ENCODE results near the gene ZNF8.
"Not testable (repeated sequence)": the region's sequence is repeated elsewhere in the genome, so short reads cannot be mapped to it uniquely, and the experiment has no call there.

ZNF8 gene

GRCh38 chr19:58345558-58345957 is 66.8 kb downstream of the ZNF8 start:
- no peak for DNase-seq
- H3K4me1 ChIP-seq (ENCODE audit: control extremely low read depth in 1 of 4, control insufficient read depth in 4 of 4, insufficient read depth in 4 of 4, low read length in 3 of 4) = peaks cover 4 to 21% (median 19%) of the 10 kb centered on the region in 4 experiments
- no peaks in the 10 kb centered on the region for H3K9me3 ChIP-seq (ENCODE audit: control extremely low read depth in 1 of 5, control insufficient read depth in 4 of 5, insufficient read depth in 2 of 5, low read depth in 1 of 5, low read length in 4 of 5)
- POLR2A ChIA-PET = no interaction called here
- CTCF ChIA-PET = interaction anchor here (1.1 to 1.6 kb wide), 2 partner anchors 15 to 17 kb away, joined by 3 read pairs; partner anchors contain the start of gene ZNF497
- H3K27ac ChIP-seq (ENCODE audit: insufficient read depth in 1 of 2, low read depth in 1 of 2, low read length in 2 of 2, poor library complexity in 1 of 2, severe bottlenecking in 2 of 2) = no peak overlapping the region
- no peak overlapping the region for H3K4me3 ChIP-seq (ENCODE audit: control insufficient read depth in 1 of 7, extremely low read depth in 1 of 7, insufficient read depth in 4 of 7, low read depth in 2 of 7, low read length in 6 of 7)
- H3K27me3 ChIP-seq (replicated peaks in 2 of 5; ENCODE audit: control insufficient read depth in 4 of 5, insufficient read depth in 5 of 5, low read length in 4 of 5) = no peaks in the 10 kb centered on the region
- 100% methylated on average over 2 of the region's 5 CpGs for WGBS (ENCODE audit: insufficient coverage)
- H3K36me3 ChIP-seq (ENCODE audit: control insufficient read depth in 4 of 4, insufficient read depth in 4 of 4, low read length in 3 of 4) = peaks cover 2 to 12% (median 5%) of the 10 kb centered on the region in 4 experiments

GRCh38 chr19:58346961-58347929 is 68.5 kb downstream of the ZNF8 start:
- WGBS (ENCODE audit: insufficient coverage) = under 1% methylated on average over 58 of the region's 82 CpGs
- POLR2A ChIA-PET = interaction anchor here (1.1 to 1.8 kb wide), 6 partner anchors 9 to 42 kb away, joined by 3 to 9 read pairs (median 4); partner anchors contain the start of genes ZNF497 and ZSCAN22
- H3K36me3 ChIP-seq (ENCODE audit: control insufficient read depth in 4 of 4, insufficient read depth in 4 of 4, low read length in 3 of 4) = peaks cover 0 to 11% (median 0%) of the 10 kb centered on the region in 4 experiments
- CTCF ChIA-PET = interaction anchor here (0.7 to 2.2 kb wide), 4 partner anchors 9 to 17 kb away, joined by 3 to 8 read pairs (median 4); no protein-coding TSS in a partner anchor
- H3K4me1 ChIP-seq (ENCODE audit: control extremely low read depth in 1 of 4, control insufficient read depth in 4 of 4, insufficient read depth in 4 of 4, low read length in 3 of 4) = peaks cover 4 to 21% (median 19%) of the 10 kb centered on the region in 4 experiments
- H3K9me3 ChIP-seq (ENCODE audit: control extremely low read depth in 1 of 5, control insufficient read depth in 4 of 5, insufficient read depth in 2 of 5, low read depth in 1 of 5, low read length in 4 of 5) = no peaks in the 10 kb centered on the region
- DNase-seq = peak; percentile 59 to 83 (median 73)
- H3K27me3 ChIP-seq (replicated peaks in 2 of 5; ENCODE audit: control insufficient read depth in 4 of 5, insufficient read depth in 5 of 5, low read length in 4 of 5) = no peaks in the 10 kb centered on the region
- peak overlapping the region; percentile 34 to 88 (median 71) for H3K4me3 ChIP-seq (ENCODE audit: control insufficient read depth in 1 of 7, extremely low read depth in 1 of 7, insufficient read depth in 4 of 7, low read depth in 2 of 7, low read length in 6 of 7)
- H3K27ac ChIP-seq (ENCODE audit: insufficient read depth in 1 of 2, low read depth in 1 of 2, low read length in 2 of 2, poor library complexity in 1 of 2, severe bottlenecking in 2 of 2) = peak overlapping the region; percentile 32 to 50

GRCh38 chr19:58348080-58348479 is 69.3 kb downstream of the ZNF8 start:
- H3K9me3 ChIP-seq (ENCODE audit: control extremely low read depth in 1 of 5, control insufficient read depth in 4 of 5, insufficient read depth in 2 of 5, low read depth in 1 of 5, low read length in 4 of 5); DNase-seq; H3K27ac ChIP-seq (ENCODE audit: insufficient read depth in 1 of 2, low read depth in 1 of 2, low read length in 2 of 2, poor library complexity in 1 of 2, severe bottlenecking in 2 of 2); H3K27me3 ChIP-seq (replicated peaks in 2 of 5; ENCODE audit: control insufficient read depth in 4 of 5, insufficient read depth in 5 of 5, low read length in 4 of 5): not testable (repeated sequence)
- CTCF ChIA-PET = interaction anchor here (2.2 kb wide), 1 partner anchor 8 kb away, joined by 5 read pairs; no protein-coding TSS in a partner anchor
- 33% methylated on average over 8 of the region's 12 CpGs for WGBS (ENCODE audit: insufficient coverage)
- POLR2A ChIA-PET = interaction anchor here (1.4 to 1.8 kb wide), 3 partner anchors 14 to 42 kb away, joined by 3 to 9 read pairs (median 6); partner anchors contain the start of gene ZNF497
- Histone ChIP-seq H3K36me3 (ENCODE audit: control insufficient read depth in 4 of 4, insufficient read depth in 4 of 4, low read length in 3 of 4) (peaks cover 0 to 11% (median 0%) of the 10 kb centered on the region in 4 experiments), H3K4me1 (ENCODE audit: control extremely low read depth in 1 of 4, control insufficient read depth in 4 of 4, insufficient read depth in 4 of 4, low read length in 3 of 4) (peaks cover 4 to 21% (median 19%) of the 10 kb centered on the region in 4 experiments), H3K4me3 (ENCODE audit: control insufficient read depth in 1 of 7, extremely low read depth in 1 of 7, insufficient read depth in 4 of 7, low read depth in 2 of 7, low read length in 6 of 7) (peak overlapping the region in 6 of 7 experiments; percentile 64 to 88 (median 75))

- POLR2A ChIA-PET = no interaction called here
Measured at GRCh38 chr19:58349590-58349989, 70.8 kb downstream of the ZNF8 start.

DNA sequence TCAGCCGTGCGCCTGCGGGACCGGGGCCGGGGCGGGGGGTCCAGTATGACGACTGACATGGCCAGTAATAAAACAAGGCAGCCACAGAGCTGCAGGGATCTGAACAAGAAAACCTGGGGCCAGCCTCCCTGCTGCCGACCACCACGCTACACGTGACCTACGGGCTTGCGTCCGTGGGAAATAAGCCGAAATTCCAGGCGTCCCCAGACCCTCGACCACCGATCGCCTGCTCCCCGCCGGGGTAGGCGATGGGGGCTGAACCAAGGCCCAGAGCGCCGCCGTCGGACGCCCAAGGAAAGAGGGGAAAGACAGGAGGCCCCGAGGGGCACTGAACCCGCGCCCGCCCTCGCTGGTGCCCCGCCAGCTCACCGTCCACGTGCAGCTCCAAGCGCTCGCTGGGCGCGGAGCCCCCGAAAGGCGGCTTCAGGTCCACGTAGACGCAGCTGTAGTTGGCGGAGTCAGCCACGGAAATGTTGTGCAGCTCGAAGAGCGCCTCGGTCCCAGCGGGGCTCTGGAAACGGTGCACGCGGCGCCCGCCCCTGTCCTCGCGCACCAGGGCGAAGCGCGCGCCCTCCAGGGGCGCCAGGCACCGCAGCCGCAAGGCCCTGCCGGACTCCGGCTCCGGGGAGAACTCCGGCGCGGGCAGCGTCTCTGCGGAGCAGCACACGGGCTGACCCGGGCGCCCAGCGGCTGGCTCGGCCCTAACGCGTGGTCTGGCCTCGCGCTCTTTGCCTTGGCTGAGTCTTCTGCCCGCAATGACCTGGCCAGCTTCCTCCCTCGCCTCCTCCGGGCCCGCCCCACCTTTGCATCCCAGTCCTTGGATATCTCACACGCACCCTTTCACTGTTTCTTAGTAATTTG is 71.5 kb downstream of the ZNF8 start:
- Histone ChIP-seq H3K27me3 (replicated peaks in 2 of 5; ENCODE audit: control insufficient read depth in 4 of 5, insufficient read depth in 5 of 5, low read length in 4 of 5) (no peaks in the 10 kb centered on the region), H3K27ac (ENCODE audit: insufficient read depth in 1 of 2, low read depth in 1 of 2, low read length in 2 of 2, poor library complexity in 1 of 2, severe bottlenecking in 2 of 2) (no peak overlapping the region), H3K4me3 (ENCODE audit: control insufficient read depth in 1 of 7, extremely low read depth in 1 of 7, insufficient read depth in 4 of 7, low read depth in 2 of 7, low read length in 6 of 7) (peak overlapping the region in 1 of 7 experiments; percentile 4), H3K36me3 (ENCODE audit: control insufficient read depth in 4 of 4, insufficient read depth in 4 of 4, low read length in 3 of 4) (peaks cover 0 to 13% (median 2%) of the 10 kb centered on the region in 4 experiments), H3K9me3 (ENCODE audit: control extremely low read depth in 1 of 5, control insufficient read depth in 4 of 5, insufficient read depth in 2 of 5, low read depth in 1 of 5, low read length in 4 of 5) (no peaks in the 10 kb centered on the region), H3K4me1 (ENCODE audit: control extremely low read depth in 1 of 4, control insufficient read depth in 4 of 4, insufficient read depth in 4 of 4, low read length in 3 of 4) (peaks cover 4 to 21% (median 19%) of the 10 kb centered on the region in 4 experiments)
- ChIA-PET POLR2A (no interaction called here), CTCF (interaction anchor here (1.4 kb wide), 1 partner anchor 26 kb away, joined by 3 read pairs; no protein-coding TSS in a partner anchor)
- 81% methylated on average over 82 of the region's 84 CpGs for WGBS (ENCODE audit: insufficient coverage)
- DNase-seq = no peak

More at GRCh38 chr19:58349590-58349989, 70.8 kb downstream of the ZNF8 start:
- no peak overlapping the region for H3K4me3 ChIP-seq (ENCODE audit: control insufficient read depth in 1 of 7, extremely low read depth in 1 of 7, insufficient read depth in 4 of 7, low read depth in 2 of 7, low read length in 6 of 7)
- H3K27ac ChIP-seq (ENCODE audit: insufficient read depth in 1 of 2, low read depth in 1 of 2, low read length in 2 of 2, poor library complexity in 1 of 2, severe bottlenecking in 2 of 2) = no peak overlapping the region
- H3K27me3 ChIP-seq (replicated peaks in 2 of 5; ENCODE audit: control insufficient read depth in 4 of 5, insufficient read depth in 5 of 5, low read length in 4 of 5) = no peaks in the 10 kb centered on the region
- peaks cover 0 to 13% (median 2%) of the 10 kb centered on the region in 4 experiments for H3K36me3 ChIP-seq (ENCODE audit: control insufficient read depth in 4 of 4, insufficient read depth in 4 of 4, low read length in 3 of 4)
- peaks cover 4 to 21% (median 19%) of the 10 kb centered on the region in 4 experiments for H3K4me1 ChIP-seq (ENCODE audit: control extremely low read depth in 1 of 4, control insufficient read depth in 4 of 4, insufficient read depth in 4 of 4, low read length in 3 of 4)
- CTCF ChIA-PET = interaction anchor here (1.4 kb wide), 1 partner anchor 25 kb away, joined by 3 read pairs; no protein-coding TSS in a partner anchor
- no peaks in the 10 kb centered on the region for H3K9me3 ChIP-seq (ENCODE audit: control extremely low read depth in 1 of 5, control insufficient read depth in 4 of 5, insufficient read depth in 2 of 5, low read depth in 1 of 5, low read length in 4 of 5)
- DNase-seq = no peak
- WGBS (ENCODE audit: insufficient coverage) = 81% methylated on average over 8 of the region's 8 CpGs

DNA sequence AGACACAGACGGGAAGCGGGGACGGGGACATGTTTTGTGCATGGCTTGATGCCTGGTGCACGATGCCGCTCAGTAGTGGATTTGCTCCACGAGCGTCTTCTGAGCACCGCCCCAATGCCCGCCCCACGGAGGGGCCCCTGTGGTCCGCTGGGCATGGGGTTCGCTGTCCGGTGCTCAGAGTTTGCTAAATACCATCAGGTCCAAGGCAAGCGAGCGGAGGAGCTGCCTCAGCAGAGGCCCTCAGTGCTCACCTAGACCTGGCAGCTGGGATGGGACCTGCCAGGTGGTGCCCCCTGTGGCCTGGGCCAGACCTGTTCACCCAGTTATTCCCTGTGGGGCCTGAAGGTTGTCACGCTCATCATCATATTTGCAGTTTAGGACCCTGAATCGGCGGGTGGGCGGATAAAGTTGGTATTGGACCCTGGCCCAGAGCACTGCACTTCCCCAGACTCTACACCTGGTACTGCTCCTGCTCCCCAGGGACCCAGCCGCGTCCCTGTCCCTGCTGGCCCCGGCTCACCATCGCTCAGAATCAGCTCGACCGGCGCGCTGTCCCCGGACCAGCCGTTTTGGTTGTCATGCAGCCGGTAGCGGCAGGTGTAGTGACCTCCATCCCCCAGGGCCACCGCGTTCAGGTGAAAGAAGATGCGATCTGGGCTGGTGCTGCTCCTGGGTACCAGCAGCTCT is 72.3 kb downstream of the ZNF8 start:
- H3K4me3 ChIP-seq (ENCODE audit: control insufficient read depth in 1 of 7, extremely low read depth in 1 of 7, insufficient read depth in 4 of 7, low read depth in 2 of 7, low read length in 6 of 7) = no peak overlapping the region
- no peak for DNase-seq
- ChIA-PET CTCF (interaction anchor here (1.1 kb wide), 1 partner anchor 15 kb away, joined by 4 read pairs; no protein-coding TSS in a partner anchor), POLR2A (interaction anchor here (0.6 kb wide), 1 partner anchor 30 kb away, joined by 6 read pairs; the partner anchor contains the start of gene ZNF837)
- H3K27me3 ChIP-seq (replicated peaks in 2 of 5; ENCODE audit: control insufficient read depth in 4 of 5, insufficient read depth in 5 of 5, low read length in 4 of 5) = peaks cover 0 to 3% (median 0%) of the 10 kb centered on the region in 5 experiments
- H3K9me3 ChIP-seq (ENCODE audit: control extremely low read depth in 1 of 5, control insufficient read depth in 4 of 5, insufficient read depth in 2 of 5, low read depth in 1 of 5, low read length in 4 of 5) = no peaks in the 10 kb centered on the region
- H3K4me1 ChIP-seq (ENCODE audit: control extremely low read depth in 1 of 4, control insufficient read depth in 4 of 4, insufficient read depth in 4 of 4, low read length in 3 of 4) = peaks cover 4 to 27% (median 21%) of the 10 kb centered on the region in 4 experiments
- 96% methylated on average over 34 of the region's 34 CpGs for WGBS (ENCODE audit: insufficient coverage)
- H3K27ac ChIP-seq (ENCODE audit: insufficient read depth in 1 of 2, low read depth in 1 of 2, low read length in 2 of 2, poor library complexity in 1 of 2, severe bottlenecking in 2 of 2) = no peak overlapping the region
- peaks cover 0 to 13% (median 2%) of the 10 kb centered on the region in 4 experiments for H3K36me3 ChIP-seq (ENCODE audit: control insufficient read depth in 4 of 4, insufficient read depth in 4 of 4, low read length in 3 of 4)
